IPS DF 6.9 (cell line): ENCODE data around the gene NKPD1.

Experiments
- DNase-seq: peaks from one replicate; pipeline ENCODE4 v3.0.0-alpha.2; 2013; ENCODE audit warnings: low read depth, low spot score
- H3K27ac ChIP-seq: one replicate; pipeline ENCODE4 v1.5.1; 2013; ENCODE audit warnings: low read length, control low read depth
- H3K27me3 ChIP-seq: 2 replicates; pipeline ENCODE4 v1.6.1; 2013; ENCODE audit warnings: mild to moderate bottlenecking, low read length; ENCODE audit not compliant: control insufficient read depth, insufficient read depth
- H3K36me3 ChIP-seq: 2 replicates; pipeline ENCODE4 v1.6.1; 2013; ENCODE audit warnings: low read length; ENCODE audit not compliant: control insufficient read depth, insufficient read depth
- H3K4me1 ChIP-seq: 2 replicates; pipeline ENCODE4 v1.6.1; 2013; ENCODE audit warnings: low read length; ENCODE audit not compliant: control insufficient read depth, insufficient read depth
- H3K4me3 ChIP-seq: 2 replicates; pipeline ENCODE4 v1.5.1; 2013; ENCODE audit warnings: mild to moderate bottlenecking, low read length
- H3K9me3 ChIP-seq: 2 replicates; pipeline ENCODE4 v1.6.1; 2013; ENCODE audit warnings: low read length, inconsistent platforms; ENCODE audit not compliant: control insufficient read depth, insufficient read depth
- WGBS: extraction: QIAGEN DNeasy Blood & Tissue Kit; methylation state at CpG from one replicate; pipeline ENCODE4 v1.1.7; 2013; ENCODE audit warnings: mixed read lengths, missing lambda C conversion rate; ENCODE audit not compliant: insufficient read length, insufficient coverage; 5-methylcytosine and 5-hydroxymethylcytosine counted together

The NKPD1 gene

GRCh38 chr19:45154064-45154827 lies 6.5 kb downstream of the NKPD1 start:
- Histone ChIP-seq H3K27me3 (peaks cover 13% of the 10 kb centered on the region; the same call in 1 of the 2 replicates), H3K27ac (no peak overlapping the region), H3K9me3 (no peaks in the 10 kb centered on the region), H3K36me3 (no peaks in the 10 kb centered on the region; the same call in 1 of the 2 replicates), H3K4me3 (peak overlapping the region; percentile 23; the same call in 1 of the 2 replicates), H3K4me1 (peaks cover 12% of the 10 kb centered on the region)
- no peak for DNase-seq
- WGBS: no CpG with 5 or more reads among the region's 19 CpGs

- H3K27ac ChIP-seq: no peak overlapping the region
- WGBS: no CpG with 5 or more reads among the region's 69 CpGs
- H3K36me3 ChIP-seq: no peaks in the 10 kb centered on the region; the same call in 1 of the 2 replicates
- H3K27me3 ChIP-seq: peaks cover 13% of the 10 kb centered on the region; the same call in 1 of the 2 replicates
- no peak for DNase-seq
- peak overlapping the region; percentile 23; the same call in 1 of the 2 replicates for H3K4me3 ChIP-seq
- H3K9me3 ChIP-seq: no peaks in the 10 kb centered on the region
- peaks cover 12% of the 10 kb centered on the region for H3K4me1 ChIP-seq
Observed at GRCh38 chr19:45153339-45154063, 7.3 kb downstream of the NKPD1 start.

DNA sequence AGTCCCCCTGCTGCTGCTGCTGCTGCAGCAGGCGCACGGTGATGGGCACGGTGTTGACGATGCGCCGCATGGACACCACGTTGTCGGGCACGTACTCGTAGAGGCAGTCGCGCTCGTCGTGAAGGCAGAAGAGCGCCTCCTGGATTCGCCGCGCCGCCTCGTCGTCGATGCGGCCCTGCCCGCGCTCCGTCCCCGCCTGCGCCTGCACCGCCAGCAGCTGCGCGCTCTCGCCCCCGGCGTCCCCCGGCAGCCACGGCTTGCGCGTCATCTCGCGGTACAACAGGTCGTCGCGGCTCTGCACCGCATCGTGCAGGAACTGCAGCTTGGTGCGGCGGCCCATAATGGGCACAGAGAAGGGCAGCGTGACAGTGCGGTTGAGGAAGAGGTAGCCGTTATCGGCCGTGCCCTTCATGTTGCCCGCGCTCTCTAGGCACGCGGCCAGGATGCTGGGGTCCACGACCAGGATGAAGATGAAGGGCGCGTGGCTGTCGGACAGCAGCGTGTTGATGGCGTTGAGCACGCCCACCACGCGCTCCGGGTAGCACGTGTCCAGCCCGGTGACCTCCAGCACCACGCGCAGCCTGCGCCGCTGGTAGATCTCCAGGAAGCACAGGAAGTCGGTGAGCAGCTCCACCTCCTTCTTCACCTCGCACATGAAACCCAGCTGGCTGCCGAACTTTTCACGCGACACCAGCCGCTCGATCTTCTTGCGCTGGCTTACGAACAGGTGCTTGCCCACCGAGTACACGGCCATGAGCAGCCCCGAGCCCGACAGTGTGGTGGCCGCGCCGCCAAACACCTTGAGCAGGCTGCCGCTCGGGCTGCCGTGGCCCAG lies 8.1 kb downstream of the NKPD1 start:
- Histone ChIP-seq H3K27ac (no peak overlapping the region), H3K4me1 (peaks cover 12% of the 10 kb centered on the region), H3K9me3 (no peaks in the 10 kb centered on the region), H3K27me3 (peaks cover 13% of the 10 kb centered on the region; the same call in 1 of the 2 replicates), H3K4me3 (no peak overlapping the region; the same call in 1 of the 2 replicates), H3K36me3 (no peaks in the 10 kb centered on the region; the same call in 1 of the 2 replicates)
- WGBS: no CpG with 5 or more reads among the region's 91 CpGs
- DNase-seq: no peak

GRCh38 chr19:45151821-45152503 lies 8.8 kb downstream of the NKPD1 start:
- H3K4me3 ChIP-seq: no peak overlapping the region; the same call in 1 of the 2 replicates
- H3K36me3 ChIP-seq: no peaks in the 10 kb centered on the region; the same call in 1 of the 2 replicates
- peaks cover 12% of the 10 kb centered on the region for H3K4me1 ChIP-seq
- H3K9me3 ChIP-seq: no peaks in the 10 kb centered on the region
- no peak for DNase-seq
- no CpG with 5 or more reads among the region's 64 CpGs for WGBS
- no peak overlapping the region for H3K27ac ChIP-seq
- peaks cover 13% of the 10 kb centered on the region; the same call in 1 of the 2 replicates for H3K27me3 ChIP-seq

GRCh38 chr19:45151320-45151719 lies 9.5 kb downstream of the NKPD1 start:
- peaks cover 13% of the 10 kb centered on the region; the same call in 1 of the 2 replicates for H3K27me3 ChIP-seq
- no CpG with 5 or more reads among the region's 7 CpGs for WGBS
- H3K9me3 ChIP-seq: no peaks in the 10 kb centered on the region
- H3K4me1 ChIP-seq: peaks cover 12% of the 10 kb centered on the region
- no peak for DNase-seq
- H3K4me3 ChIP-seq: no peak overlapping the region
- no peak overlapping the region for H3K27ac ChIP-seq
- H3K36me3 ChIP-seq: no peaks in the 10 kb centered on the region; the same call in 1 of the 2 replicates

- no CpG with 5 or more reads among the region's 4 CpGs for WGBS
- DNase-seq: no peak
- H3K27ac ChIP-seq: no peak overlapping the region
Observed at GRCh38 chr19:45150751-45151281, 10.0 kb downstream of the NKPD1 start.

GRCh38 chr19:45150180-45150579 lies 10.6 kb downstream of the NKPD1 start:
- DNase-seq: no peak
- WGBS: no CpG with 5 or more reads among the region's 4 CpGs
- Histone ChIP-seq H3K4me1 (peaks cover 12% of the 10 kb centered on the region), H3K9me3 (no peaks in the 10 kb centered on the region), H3K27ac (no peak overlapping the region), H3K27me3 (peaks cover 13% of the 10 kb centered on the region; the same call in 1 of the 2 replicates), H3K4me3 (no peak overlapping the region), H3K36me3 (no peaks in the 10 kb centered on the region; the same call in 1 of the 2 replicates)

More at GRCh38 chr19:45150751-45151281, 10.0 kb downstream of the NKPD1 start:
- H3K27me3 ChIP-seq: peaks cover 13% of the 10 kb centered on the region; the same call in 1 of the 2 replicates
- no peaks in the 10 kb centered on the region; the same call in 1 of the 2 replicates for H3K36me3 ChIP-seq
- peaks cover 12% of the 10 kb centered on the region for H3K4me1 ChIP-seq
- H3K4me3 ChIP-seq: no peak overlapping the region
- H3K9me3 ChIP-seq: no peaks in the 10 kb centered on the region

- Histone ChIP-seq H3K4me3 (no peak overlapping the region), H3K36me3 (peaks cover 5% of the 10 kb centered on the region; the same call in 1 of the 2 replicates), H3K27me3 (peaks cover 11% of the 10 kb centered on the region; the same call in 1 of the 2 replicates), H3K9me3 (no peaks in the 10 kb centered on the region), H3K27ac (no peak overlapping the region), H3K4me1 (peaks cover 11% of the 10 kb centered on the region)
- DNase-seq: no peak
- WGBS: no CpG with 5 or more reads among the region's 9 CpGs
Observed at GRCh38 chr19:45149129-45149528, 11.7 kb downstream of the NKPD1 start.
